ENCODE results near the gene NXPH2. TPM values are rescaled to one million over a fixed set of nuclear protein-coding genes. Genes with fewer than 3 reads are reported as not detected.

NXPH2 gene
- total RNA-seq, 2 donors from 2014 or later, result 0.48 to 1.3 TPM

GRCh38 chr2:138713504-138713903, 66.7 kb downstream of the NXPH2 start:
- DNase-seq (ENCODE audit: low spot score), result no peak
- no peaks in the 10 kb centered on the region for H3K9me3 ChIP-seq
- no peaks in the 10 kb centered on the region for H3K36me3 ChIP-seq
- H3K4me1 ChIP-seq, result peaks cover 0 to 10% of the 10 kb centered on the region in 2 donors
- no peak overlapping the region for H3K4me3 ChIP-seq
- no peak overlapping the region for H3K27ac ChIP-seq
- TF ChIP-seq CTCF (IDR thresholded peaks at IDR 0.05), result no peak
- no peaks in the 10 kb centered on the region for H3K27me3 ChIP-seq

- Histone ChIP-seq H3K4me3 (no peak overlapping the region), H3K4me1 (peaks cover 0 to 14% of the 10 kb centered on the region in 2 donors), H3K36me3 (no peaks in the 10 kb centered on the region), H3K27ac (no peak overlapping the region), H3K27me3 (no peaks in the 10 kb centered on the region), H3K9me3 (no peaks in the 10 kb centered on the region)
- no peak for DNase-seq (ENCODE audit: low spot score)
- TF ChIP-seq CTCF (IDR thresholded peaks at IDR 0.05), result no peak
These were observed 67.1 kb downstream of the NXPH2 start for GRCh38 chr2:138713069-138713496.

GRCh38 chr2:138712212-138712979, 67.8 kb downstream of the NXPH2 start:
- Histone ChIP-seq H3K4me3 (no peak overlapping the region), H3K36me3 (no peaks in the 10 kb centered on the region), H3K9me3 (no peaks in the 10 kb centered on the region), H3K27me3 (no peaks in the 10 kb centered on the region), H3K4me1 (peaks cover 0 to 21% of the 10 kb centered on the region in 2 donors), H3K27ac (no peak overlapping the region)
- no peak for DNase-seq (ENCODE audit: low spot score)
- TF ChIP-seq CTCF (IDR thresholded peaks at IDR 0.05), result no peak

- no peak for TF ChIP-seq CTCF (IDR thresholded peaks at IDR 0.05)
- no peak for DNase-seq (ENCODE audit: low spot score)
These were observed 68.4 kb downstream of the NXPH2 start for GRCh38 chr2:138711812-138712211.

GRCh38 chr2:138708682-138709241, 71.4 kb downstream of the NXPH2 start:
- H3K27ac ChIP-seq, result peak overlapping the region in 1 of 2 donors; percentile 51

More at GRCh38 chr2:138711812-138712211, 68.4 kb downstream of the NXPH2 start:
- no peak overlapping the region for H3K4me3 ChIP-seq
- no peaks in the 10 kb centered on the region for H3K27me3 ChIP-seq
- no peak overlapping the region for H3K27ac ChIP-seq
- H3K9me3 ChIP-seq, result no peaks in the 10 kb centered on the region
- peaks cover 0 to 25% of the 10 kb centered on the region in 2 donors for H3K4me1 ChIP-seq
- no peaks in the 10 kb centered on the region for H3K36me3 ChIP-seq

More at GRCh38 chr2:138708682-138709241, 71.4 kb downstream of the NXPH2 start:
- Histone ChIP-seq H3K27me3 (no peaks in the 10 kb centered on the region), H3K4me1 (peaks cover 0 to 25% of the 10 kb centered on the region in 2 donors), H3K9me3 (no peaks in the 10 kb centered on the region), H3K4me3 (no peak overlapping the region), H3K36me3 (no peaks in the 10 kb centered on the region)
- no peak for DNase-seq (ENCODE audit: low spot score)
- TF ChIP-seq CTCF (IDR thresholded peaks at IDR 0.05), result no peak
